Body of pancreas (tissue), 4 donors: ENCODE data around the gene WNT7B. TPM values are rescaled to one million over a fixed set of nuclear protein-coding genes. Genes with fewer than 3 reads are reported as not detected.

Experiments used
- ATAC-seq: fragments of 150-250 bp; one replicate; pipeline ENCODE4 v1.9.1; 2016
- DNase-seq, 4 donors: peaks; one replicate each; pipeline ENCODE4 v3.0.0-alpha.2; 2019
- H3K27ac ChIP-seq, 4 donors: fragments of 200-600 bp; sonication (generic); 1 replicate in 3 of 4; 2 replicates in 1 of 4; pipeline versions ENCODE4 v1.5.1 to v1.6.1; 2016 to 2019; ENCODE audit warnings: mild to moderate bottlenecking in 1 of 4, mixed read lengths in 1 of 4, moderate library complexity in 1 of 4
- H3K27me3 ChIP-seq, 2 donors: fragments of 200-600 bp; sonication (generic); one replicate each; pipeline ENCODE4 v1.6.0; 2016; ENCODE audit warnings: mild to moderate bottlenecking in 1 of 2
- H3K36me3 ChIP-seq, 2 donors: fragments of 200-600 bp; sonication (generic); replicated peaks in 1 of 2; 2 replicates each; pipeline ENCODE4 v1.5.1; 2016; ENCODE audit warnings: low read depth in 2 of 2; ENCODE audit not compliant: insufficient read depth in 1 of 2
- H3K4me1 ChIP-seq: fragments of 200-600 bp; sonication (generic); one replicate; pipeline ENCODE4 v1.6.0; 2016
- H3K4me3 ChIP-seq, 2 donors: fragments of 200-600 bp; sonication (generic); 1 replicate in 1 of 2; 2 replicates in 1 of 2; pipeline ENCODE4 v1.5.1; 2016 to 2019
- H3K9me3 ChIP-seq, 3 donors: fragments of 200-600 bp; sonication (generic); 1 replicate in 2 of 3; 2 replicates in 1 of 3; pipeline ENCODE4 v1.5.1; 2016
- CTCF ChIP-seq, 7 experiments: fragments of 450-650 bp in 4 of 7; fragments of 200-600 bp in 3 of 7; sonication (generic) in 3 of 7; IDR thresholded peaks; one replicate each; pipeline ENCODE4 v1.5.1; 2016 to 2019; ENCODE audit warnings: antibody characterized with exemption in 7 of 7
- POLR2A ChIP-seq, 3 donors: fragments of 450-650 bp; IDR thresholded peaks; one replicate each; pipeline ENCODE4 v1.6.1; 2016; ENCODE audit warnings: antibody characterized with exemption in 3 of 3, mild to moderate bottlenecking in 2 of 3
- WGBS, 2 donors: methylation state at CpG; one replicate each; pipeline ENCODE4 v1.1.5; 2017; 5-methylcytosine and 5-hydroxymethylcytosine counted together
- intact Hi-C: fragments of 100-400 bp; cut with DNase I; formaldehyde crosslinking; loops from one replicate; pipeline ENCODE4 v1.15.1; 2023
- total RNA-seq, 2 donors: library from RNA; depleted of rRNA; stranded (reverse); fragments of >200 nt; gene quantifications; one replicate each; pipeline ENCODE4 v1.1.0, GENCODE V29; 2016

The WNT7B gene
- total RNA-seq, 2 donors from 2014 or later, result 2.1 TPM; not detected in 1

GRCh38 chr22:45963821-45964220 is 13.1 kb downstream of the WNT7B start:
- DNase-seq, result no peak
- no peaks in the 10 kb centered on the region for H3K36me3 ChIP-seq
- H3K27me3 ChIP-seq, result no peaks in the 10 kb centered on the region
- no peaks in the 10 kb centered on the region for H3K9me3 ChIP-seq
- WGBS, 2 donors, result 67% methylated on average over 7 of the region's 7 CpGs; no CpG with 5 or more reads in 1 of the 2 donors
- ATAC-seq, result no peak
- H3K4me3 ChIP-seq, result no peak overlapping the region
- no peak overlapping the region for H3K27ac ChIP-seq
- no peak for TF ChIP-seq CTCF (IDR thresholded peaks at IDR 0.05)
- TF ChIP-seq POLR2A (IDR thresholded peaks at IDR 0.05), result no peak
- H3K4me1 ChIP-seq, result peaks cover 10% of the 10 kb centered on the region
- intact Hi-C loops, result no loop called here

GRCh38 chr22:45962756-45963324 is 14.1 kb downstream of the WNT7B start:
- intact Hi-C loops, result no loop called here
- no peaks in the 10 kb centered on the region for H3K27me3 ChIP-seq
- WGBS, 2 donors, result 67 to 79% methylated on average over 4 to 12 of the region's 12 CpGs
- ATAC-seq, result no peak
- TF ChIP-seq POLR2A (IDR thresholded peaks at IDR 0.05) (no peak), CTCF (IDR thresholded peaks at IDR 0.05) (no peak)
- peaks cover 10% of the 10 kb centered on the region for H3K4me1 ChIP-seq
- no peak for DNase-seq
- no peak overlapping the region for H3K27ac ChIP-seq
- H3K36me3 ChIP-seq, result no peaks in the 10 kb centered on the region
- H3K9me3 ChIP-seq, result no peaks in the 10 kb centered on the region
- no peak overlapping the region for H3K4me3 ChIP-seq

GRCh38 chr22:45962434-45962718 is 14.6 kb downstream of the WNT7B start:
- H3K4me3 ChIP-seq, result no peak overlapping the region
- H3K27ac ChIP-seq, result no peak overlapping the region
- intact Hi-C loops, result no loop called here
- H3K4me1 ChIP-seq, result peaks cover 10% of the 10 kb centered on the region
- no peak for DNase-seq
- WGBS, 2 donors, result 60% methylated on average over 1 of the region's 1 CpG; no CpG with 5 or more reads in 1 of the 2 donors
- ATAC-seq, result no peak
- H3K27me3 ChIP-seq, result no peaks in the 10 kb centered on the region
- no peaks in the 10 kb centered on the region for H3K9me3 ChIP-seq
- no peaks in the 10 kb centered on the region for H3K36me3 ChIP-seq
- TF ChIP-seq CTCF (IDR thresholded peaks at IDR 0.05) (no peak), POLR2A (IDR thresholded peaks at IDR 0.05) (no peak)

- WGBS, 2 donors, result 64 to 74% methylated on average over 4 to 15 of the region's 17 CpGs
- Histone ChIP-seq H3K27ac (no peak overlapping the region), H3K36me3 (no peaks in the 10 kb centered on the region), H3K4me1 (peaks cover 5% of the 10 kb centered on the region), H3K4me3 (no peak overlapping the region), H3K9me3 (no peaks in the 10 kb centered on the region), H3K27me3 (no peaks in the 10 kb centered on the region)
- DNase-seq (no peak), ATAC-seq (no peak)
- intact Hi-C loops, result no loop called here
- TF ChIP-seq POLR2A (IDR thresholded peaks at IDR 0.05) (no peak), CTCF (IDR thresholded peaks at IDR 0.05) (no peak)
These were observed 15.1 kb downstream of the WNT7B start for GRCh38 chr22:45961679-45962433.
